Amniotic epithelial cell (primary cell): ENCODE measurements around the gene GRIK4.
"Not testable (repeated sequence)": the region's sequence is repeated elsewhere in the genome, so short reads cannot be mapped to it uniquely, and the experiment has no call there.

Experiments
- DNase-seq: peaks from one replicate; pipeline ENCODE4 v3.0.0-alpha.2; 2010; ENCODE audit warnings: low read depth

Gene GRIK4

DNA sequence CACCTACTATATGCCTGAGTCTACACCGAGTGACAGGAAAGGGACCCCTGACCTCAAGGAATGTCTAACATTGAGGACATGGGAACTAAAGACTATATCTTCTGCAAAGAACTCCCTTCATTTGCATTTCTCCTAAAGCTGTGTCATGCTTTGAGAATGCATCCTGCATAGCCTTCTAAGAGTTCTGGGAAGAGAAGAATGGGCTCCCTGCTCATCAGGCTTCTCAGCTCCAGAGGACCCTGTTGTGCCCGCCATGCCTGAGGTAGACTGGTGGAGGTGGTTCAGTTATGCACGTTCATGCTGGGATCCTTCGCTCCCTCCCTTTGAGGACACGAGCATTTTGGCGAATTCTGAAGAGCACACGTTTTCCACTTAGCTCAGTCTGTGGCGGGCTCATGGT lies 63.3 kb downstream of the GRIK4 start:
- DNase-seq = no peak

DNA sequence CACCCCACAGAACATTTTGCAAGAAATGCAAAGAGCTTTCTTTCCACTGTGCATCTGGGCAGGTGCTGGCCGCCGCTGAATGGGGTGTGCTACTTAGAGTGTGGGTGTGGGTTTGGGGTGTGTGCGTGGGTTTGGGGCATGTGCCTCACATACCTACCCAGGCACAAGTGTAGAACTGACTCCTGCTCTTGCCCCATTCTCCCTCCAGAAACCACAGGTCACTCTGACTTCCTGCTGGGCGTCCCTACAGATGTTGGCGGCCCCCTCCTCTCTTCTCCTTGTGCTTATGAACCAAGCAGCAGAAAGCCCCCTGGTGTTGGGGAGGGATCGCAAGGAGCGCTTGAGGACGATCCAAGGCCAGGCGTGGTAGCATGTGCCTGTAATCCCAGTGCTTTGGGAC lies 63.9 kb downstream of the GRIK4 start:
- no peak for DNase-seq

DNA sequence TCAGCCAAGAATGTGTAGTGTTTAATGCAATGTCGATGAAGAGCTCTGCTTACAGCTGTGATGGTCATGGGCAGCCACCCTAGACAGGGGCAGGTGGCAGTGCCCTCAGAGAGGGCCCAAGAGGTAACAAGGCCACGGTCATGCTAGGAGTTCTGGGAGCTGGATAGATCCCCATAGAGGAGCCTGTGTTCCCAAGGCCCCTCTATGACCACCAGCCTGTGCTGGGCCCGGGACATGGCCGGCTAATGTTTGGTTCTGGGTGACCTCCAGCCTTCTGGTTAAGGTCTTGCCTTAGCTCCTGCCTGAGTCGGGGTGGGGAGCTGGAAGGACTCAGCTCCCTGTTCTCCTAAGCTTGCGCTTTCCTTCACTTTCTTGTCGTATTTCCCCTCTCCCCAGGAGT lies 65.1 kb downstream of the GRIK4 start:
- no peak for DNase-seq

DNA sequence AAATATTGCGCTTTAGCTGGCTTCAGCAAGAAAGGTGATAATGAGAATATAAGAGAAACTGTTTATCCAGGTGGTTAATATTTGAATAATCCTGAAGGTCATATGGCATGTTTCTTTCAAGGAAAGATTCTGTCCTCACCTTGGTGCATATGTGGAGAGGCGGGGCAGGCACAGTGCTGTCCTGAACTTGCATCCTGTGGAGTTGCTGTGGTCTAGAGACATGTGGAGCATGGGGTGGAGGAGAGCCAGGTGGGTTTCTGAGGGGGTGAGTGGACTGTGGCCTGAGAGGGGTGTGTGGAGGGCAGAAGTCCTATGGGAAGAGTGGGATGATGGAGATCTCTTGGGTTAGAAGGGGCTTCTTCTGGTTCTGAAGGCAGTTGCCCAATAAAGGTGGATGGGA lies 65.5 kb downstream of the GRIK4 start:
- DNase-seq = no peak

DNA sequence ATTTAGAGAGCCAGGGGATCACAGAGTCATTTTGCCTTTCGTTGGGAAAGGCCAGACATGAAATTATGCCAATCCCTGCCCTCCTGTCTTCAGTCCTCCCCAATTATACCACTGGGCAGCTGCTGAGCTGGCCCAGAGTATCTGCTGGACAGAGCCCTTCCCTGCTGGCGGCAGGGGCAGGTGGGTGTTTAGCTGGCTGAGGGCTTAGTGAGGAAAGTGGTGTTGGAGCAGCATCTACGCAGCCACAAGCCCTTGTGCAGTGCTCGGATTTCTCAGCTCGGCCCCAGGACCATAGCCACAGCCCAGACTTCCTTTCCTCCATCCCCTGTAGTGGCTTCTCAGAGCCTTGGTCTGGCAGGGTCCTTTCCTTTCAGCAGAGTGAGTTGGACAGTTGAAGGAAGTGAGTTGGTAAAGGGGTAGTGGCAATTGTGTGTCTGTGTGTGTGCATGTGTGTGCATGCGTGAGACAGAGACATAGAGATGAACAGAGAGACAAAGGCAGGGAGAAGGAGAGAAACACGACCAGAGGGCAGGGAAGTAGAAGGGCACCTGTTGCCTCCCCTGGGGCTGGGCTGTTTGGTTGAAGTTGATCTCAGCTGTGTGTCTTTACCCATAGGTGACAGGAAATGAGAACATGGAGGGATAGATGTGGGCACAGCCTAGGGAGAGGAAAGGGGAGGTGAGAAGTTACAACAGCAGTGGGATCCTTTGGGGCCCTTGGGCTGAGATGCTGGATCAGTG lies 66.2 kb downstream of the GRIK4 start:
- DNase-seq = no peak

DNA sequence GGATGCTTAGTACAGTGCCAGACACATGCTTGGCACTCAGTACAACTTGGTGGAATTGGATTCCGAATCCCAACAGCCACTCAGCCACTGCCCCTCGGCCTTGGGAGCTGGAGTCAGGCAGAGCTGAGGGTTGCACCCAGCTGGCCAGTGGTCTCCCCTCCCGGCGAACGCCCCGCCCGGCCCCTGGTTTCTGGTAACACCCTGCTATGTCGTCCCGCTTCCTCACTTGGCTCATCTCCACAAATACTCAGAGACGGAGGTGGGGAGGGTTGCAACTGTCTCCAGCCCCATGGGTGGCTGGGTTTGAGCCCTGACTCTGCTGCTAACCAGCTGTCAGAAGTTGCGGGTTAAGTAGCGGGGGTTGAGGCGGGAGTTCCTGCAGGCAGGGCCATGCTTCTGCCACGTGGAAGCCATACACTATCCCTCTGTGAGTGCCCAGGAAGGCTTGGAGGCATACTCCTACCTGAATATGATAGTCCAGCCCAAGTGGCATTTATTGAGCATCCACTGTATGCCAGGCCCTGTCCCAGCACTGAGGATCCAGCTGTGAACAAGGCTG lies 67.1 kb downstream of the GRIK4 start:
- no peak for DNase-seq

DNA sequence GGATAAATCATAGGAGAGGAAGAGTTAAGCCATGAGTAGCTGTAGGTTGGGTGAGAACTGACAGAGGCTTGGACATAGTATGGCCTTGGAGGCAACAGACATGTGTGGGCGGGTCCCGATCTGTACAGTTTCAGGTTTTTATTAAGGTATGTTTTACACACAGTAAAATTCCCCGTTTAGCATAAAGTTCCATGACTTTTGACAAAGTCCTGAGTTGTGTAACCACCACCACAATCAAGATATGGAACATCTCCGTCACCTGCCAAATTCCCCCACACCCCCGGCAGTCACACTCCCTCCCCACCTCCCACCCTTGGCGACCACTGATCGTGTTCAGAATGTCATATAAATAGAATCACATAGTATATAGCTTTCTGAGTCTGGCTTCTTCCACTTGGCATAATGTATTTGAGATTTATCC lies 68.1 kb downstream of the GRIK4 start:
- DNase-seq = no peak

DNA sequence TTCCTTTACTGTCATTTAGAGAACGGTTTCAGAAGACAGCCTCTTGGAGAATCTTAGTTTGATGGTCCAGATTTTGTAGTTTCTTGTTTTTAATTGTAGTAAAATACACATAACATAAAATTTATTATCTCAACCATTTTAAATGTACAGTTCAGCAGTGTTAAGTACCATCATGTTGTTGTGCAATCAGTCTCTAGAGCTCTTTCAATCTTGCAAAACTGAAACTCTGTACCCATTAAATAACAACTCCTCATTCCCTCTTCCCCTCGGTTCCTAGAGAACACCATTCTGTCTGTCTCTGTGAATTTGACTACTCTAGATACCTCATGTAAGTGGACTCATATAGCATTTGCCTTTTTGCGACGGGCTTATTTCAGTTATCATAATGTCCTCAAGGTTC lies 69.8 kb downstream of the GRIK4 start:
- no peak for DNase-seq

DNA sequence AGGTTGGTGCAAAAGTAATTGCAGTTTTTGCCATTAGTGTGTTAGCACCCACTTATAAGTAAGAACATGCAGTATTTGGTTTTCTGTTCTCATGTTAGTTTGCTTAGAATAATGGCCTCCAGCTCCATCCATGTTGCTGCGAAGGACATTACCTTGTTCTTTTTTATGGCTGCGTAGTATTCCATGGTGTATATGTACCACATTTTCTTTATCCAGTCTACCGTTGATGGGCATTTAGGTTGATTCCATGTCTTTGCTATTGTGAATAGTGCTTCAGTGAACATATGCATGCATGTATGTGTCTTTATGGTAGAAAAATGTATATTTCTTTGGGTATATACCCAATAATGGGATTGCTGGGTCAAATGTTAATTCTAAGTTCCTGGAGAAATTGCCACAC lies 71.0 kb downstream of the GRIK4 start:
- DNase-seq = not testable (repeated sequence)

DNA sequence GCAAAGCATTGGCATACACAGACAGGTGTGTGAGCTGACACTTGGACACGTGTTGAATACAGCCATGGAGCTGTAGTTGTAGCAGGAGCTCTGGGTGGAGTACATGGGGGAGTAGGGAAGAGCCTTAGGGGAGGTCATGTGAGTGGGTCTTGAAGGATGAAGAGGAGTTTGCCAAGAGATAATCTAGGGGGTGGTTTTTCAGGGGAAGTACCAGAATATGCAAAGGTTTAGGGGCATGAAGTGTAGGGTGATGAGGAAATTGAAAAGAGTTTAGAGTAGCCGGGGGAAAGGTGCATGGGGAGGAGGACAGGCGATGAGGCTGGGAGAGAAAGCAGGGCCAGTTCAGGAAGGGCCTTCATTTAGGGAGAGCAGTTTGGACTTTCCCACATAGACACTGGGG lies 74.5 kb downstream of the GRIK4 start:
- DNase-seq = no peak

DNA sequence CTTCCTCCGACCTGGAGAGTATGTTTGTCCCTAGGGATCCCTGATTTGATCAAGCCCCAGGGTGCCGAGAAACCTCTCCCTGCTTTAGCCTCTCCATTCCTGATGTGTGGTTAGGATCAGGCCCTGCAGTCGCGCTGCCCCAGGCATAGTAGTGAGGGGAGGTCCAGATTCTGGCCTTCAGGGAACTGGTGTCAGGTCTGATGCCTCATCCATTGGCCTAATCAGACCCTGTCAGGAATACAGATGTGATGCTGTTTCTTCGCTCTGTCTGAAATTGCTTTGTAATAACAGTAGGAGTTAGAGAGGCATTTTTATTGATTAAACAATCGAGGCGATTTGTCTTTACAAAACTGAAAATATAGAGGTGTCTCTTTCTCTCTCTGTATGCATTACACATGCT lies 75.2 kb downstream of the GRIK4 start:
- no peak for DNase-seq

DNA sequence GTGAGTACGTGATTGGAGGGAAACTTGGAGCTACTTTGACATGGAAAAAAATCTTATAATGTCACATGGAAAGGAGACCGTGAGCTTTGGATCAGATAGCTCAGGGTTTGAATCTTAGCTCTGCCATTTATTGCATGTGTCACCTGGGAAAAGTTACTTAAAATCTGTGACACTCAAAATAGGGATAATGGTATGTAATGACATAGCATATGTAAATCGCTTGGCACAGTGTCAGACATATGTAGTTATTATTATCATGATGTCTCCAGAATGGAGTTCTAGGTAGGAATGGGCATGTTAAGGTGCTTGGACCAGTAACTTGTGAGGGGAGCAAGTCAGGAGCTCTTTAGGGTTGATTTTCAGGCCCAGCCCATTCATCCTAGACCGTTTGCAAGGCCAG lies 75.8 kb downstream of the GRIK4 start:
- DNase-seq = no peak

DNA sequence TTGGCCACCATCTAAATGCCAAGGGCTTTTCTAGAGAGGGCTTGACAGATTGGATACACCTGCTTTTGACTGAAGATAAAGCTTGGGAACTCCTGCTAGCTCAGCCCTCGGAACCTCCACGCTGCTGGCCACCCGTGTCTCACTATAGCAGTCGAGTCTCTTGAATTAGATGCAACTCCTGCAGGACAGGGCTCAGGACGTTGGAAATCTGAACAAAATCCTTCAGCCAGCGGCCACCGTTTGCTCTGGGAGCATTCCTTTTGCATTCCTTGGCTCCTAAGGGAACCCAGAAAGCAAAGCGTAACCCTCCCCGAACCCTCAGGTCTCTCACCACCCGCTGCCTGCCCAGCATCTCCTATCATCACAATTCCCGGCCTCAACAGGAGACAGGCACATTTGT lies 77.8 kb downstream of the GRIK4 start:
- no peak for DNase-seq

DNA sequence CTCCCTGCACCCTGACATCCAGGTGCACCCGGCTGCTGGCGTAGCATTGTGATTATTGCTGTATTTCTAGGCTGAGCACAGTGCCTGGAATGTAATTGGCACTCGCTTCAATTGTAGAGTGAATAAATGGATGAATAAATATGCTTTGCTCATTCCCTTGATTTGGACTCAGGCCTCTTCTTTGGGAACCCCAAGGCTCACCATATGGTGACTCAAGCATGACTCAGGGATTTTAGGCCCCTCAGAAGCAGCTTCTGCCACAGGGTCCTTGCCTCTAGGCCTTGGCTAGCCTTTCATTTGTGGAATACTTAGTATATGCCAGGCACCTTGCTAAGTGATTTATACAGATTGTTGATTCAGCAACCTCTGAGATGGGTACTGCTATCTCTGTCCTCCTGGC lies 78.9 kb downstream of the GRIK4 start:
- DNase-seq = no peak

DNA sequence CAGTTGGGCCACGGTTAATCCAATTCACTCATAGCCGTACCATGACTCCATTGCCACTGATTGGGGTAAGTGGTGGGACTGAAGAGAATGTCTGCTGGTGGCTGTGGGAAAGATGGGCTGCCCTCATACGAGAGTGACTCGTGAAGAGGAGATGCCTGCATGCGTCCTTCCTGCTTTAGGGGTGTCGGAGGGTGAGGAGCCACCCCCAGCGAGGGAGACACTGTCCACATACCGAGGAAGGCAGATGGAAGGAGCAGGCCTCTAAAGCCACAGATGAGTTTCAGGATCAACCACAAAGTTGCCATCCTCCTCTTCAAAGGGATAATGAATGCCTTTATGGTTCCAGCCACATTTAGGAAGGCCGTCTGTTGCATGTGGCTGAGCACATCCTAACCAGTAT lies 83.2 kb downstream of the GRIK4 start:
- no peak for DNase-seq

DNA sequence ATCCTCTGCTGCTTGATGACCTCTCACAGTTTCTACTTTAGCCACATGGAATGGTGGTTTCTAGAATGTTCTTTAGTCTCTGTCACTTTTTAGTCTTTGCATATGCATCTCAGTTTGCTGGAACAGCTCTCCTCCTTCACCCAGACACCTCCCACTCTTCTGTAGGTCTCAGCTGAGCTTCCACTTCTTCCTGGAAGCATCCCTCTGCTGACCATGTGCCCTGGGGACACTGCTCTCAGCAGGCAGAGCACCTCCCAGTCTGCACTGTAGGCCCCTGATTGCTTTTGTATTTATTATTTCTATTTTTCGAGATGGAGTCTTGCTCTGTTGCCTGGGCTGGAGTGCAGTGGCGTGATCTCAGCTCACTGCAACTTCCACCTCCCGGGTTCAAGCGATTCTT lies 84.0 kb downstream of the GRIK4 start:
- no peak for DNase-seq

DNA sequence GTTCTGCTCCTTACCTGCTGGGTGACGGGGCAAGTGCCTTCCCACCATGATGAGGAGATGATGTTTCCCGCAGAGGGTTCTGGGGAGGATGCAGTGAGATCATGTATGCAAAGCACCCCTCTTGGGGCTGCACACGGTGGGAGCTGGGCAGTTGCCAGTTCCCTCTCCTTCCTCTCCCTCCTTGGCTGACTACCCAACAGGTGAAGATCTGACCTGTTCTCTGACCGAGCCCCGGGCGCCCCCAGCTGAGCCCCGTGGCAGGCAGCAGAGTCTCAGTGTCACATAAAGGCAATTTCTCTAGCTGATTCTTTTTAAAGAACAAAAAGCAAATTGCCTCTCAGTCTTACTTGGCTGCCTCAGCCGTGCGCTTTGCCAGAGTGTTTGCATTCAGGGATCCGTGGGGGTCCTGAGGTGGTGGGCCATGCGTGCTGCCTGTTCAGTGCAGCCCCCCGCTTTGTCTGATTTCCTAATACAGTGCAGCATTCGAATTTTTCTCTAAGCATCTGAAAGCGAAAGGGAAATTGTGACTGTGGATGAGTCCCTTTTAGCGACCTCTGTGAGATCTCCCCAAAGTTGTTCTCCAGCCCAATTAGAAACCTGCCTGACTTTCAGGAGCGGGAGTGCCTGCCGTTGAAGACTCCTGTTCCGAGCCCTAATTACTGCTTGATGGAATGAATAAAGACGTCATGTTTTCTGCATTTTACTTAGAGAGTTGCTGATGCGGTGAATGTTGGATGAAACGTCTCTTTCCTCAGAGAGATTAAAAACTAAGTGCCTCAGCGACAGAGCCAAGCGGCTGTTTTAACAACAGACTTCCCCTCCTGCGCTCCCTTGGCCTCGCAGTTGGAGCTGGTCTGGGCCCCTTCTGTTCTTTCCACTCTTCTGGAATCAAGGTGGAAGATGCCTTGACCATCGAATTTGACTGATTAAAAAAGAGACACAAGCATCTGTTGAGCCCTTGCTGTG lies 86.0 kb downstream of the GRIK4 start:
- DNase-seq = no peak

DNA sequence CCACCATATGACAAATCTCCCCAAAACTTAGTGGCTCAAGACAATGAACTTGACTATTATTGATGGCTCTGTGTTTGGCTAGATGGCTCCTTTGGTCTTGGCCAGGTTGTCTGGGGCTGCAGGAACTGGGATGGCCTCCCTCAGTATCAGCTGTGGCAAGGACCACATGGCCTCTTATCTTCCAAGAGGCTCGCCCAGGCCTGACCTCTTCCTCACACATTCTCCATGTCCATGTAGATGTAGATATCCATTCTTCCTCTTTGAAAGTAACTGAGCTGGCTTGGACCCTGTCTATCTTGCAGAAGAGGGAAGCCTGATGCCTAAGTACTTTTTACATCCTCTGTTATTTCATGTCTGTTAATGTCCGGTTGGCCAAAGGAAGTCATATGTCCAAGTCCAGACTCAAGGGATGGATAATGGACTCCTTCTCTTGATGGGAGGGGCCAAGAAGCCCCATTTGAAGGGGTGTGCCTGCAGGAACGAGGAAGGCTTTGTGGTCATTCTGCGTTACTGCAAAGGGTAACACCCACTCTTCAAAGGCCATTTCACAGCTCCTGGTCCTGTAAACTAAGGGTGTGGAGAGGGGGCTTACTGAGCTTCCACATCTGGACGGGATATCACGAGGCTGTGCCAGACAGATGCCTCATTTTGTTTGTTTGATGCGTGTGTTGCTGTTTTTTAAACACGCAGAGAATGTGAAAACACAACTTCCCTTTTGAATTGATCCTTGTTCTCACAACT lies 87.1 kb downstream of the GRIK4 start:
- DNase-seq = no peak

DNA sequence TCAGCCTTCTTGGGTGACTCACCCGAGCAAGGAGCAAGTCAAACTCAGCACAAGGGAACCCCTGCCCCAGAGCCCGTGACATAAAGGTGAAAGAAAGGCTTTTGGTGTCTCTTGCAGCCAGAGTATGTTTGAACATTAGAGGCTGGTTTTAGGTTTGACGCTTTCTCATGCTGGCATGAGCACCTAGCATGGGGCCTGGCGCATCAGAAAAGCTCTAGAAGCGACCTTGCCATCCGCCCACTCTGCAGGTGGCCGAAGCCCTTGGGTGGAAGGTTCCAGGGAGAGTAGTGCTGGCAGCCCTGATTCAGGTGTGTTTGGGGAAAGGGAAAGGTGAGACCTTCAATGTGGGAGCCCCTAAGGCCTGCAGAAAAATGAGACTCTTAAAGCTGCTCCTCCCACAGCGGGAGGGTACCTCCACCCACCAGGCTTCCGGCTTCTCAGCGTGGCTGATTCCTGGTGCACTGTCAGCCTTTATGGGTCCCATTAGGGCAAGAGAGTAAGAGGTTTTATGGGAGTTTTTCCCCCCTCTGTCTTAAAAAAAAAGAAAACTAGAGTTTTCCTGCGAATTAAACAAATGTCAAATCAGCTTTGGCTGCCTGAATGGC lies 88.4 kb downstream of the GRIK4 start:
- DNase-seq = no peak

DNA sequence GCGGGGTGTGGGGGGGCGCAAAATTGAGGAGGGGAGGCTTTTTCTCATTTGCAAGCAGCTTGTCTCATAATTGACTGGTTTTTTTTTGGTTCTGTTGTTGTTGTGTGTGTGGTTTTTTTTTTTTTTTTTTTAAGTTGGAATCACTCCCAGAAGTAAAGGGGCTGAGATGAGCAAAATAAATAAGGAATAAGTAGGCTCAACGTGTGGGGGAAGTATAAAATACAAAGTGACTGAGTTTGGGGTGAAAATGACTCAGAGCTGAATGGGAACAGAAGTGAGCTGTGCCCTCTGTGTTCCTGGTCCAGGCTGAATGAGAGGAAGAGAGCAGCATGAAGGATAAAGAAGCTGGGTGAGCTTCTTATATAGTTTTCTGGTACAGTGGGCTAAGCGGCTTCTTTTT lies 90.0 kb downstream of the GRIK4 start:
- DNase-seq = no peak

DNA sequence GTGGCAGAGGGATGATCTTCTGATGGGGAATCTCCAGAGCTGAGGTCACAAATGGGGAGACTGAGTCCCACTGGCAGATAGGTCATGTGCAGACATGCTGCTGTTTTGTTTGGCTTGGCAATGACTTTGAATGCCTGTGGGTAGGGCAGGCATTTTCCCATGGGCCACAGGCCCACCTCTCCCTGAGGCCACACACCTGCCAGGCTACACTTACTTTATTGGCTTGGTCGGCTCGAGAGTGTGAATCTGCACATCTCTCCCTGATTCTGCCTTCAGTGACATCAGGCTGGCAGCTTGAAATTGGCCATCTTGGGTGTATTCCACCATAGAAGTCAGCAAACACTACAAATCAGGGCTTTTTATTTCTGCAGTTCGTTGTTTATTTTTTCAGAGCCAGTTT lies 91.5 kb downstream of the GRIK4 start:
- DNase-seq = no peak

DNA sequence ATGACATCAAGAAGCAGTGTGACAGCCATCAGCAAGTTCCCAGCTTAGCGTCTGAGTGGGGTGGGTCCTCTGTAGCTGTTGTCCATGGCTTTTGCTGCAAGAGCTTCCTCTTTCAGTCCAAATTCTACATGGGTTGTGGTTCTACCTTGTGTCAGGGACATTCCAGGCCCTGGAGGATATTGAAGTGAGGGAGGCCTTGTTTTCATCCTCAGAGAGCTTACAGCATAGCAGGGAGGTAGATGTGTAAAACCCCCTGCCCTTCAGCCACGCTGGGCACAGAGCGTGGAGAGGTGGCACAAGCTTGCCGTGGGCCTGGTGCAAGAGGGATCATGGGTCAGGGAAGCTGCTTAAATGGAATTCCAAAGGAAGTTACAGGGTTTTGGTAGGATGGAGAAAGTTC lies 93.9 kb downstream of the GRIK4 start:
- no peak for DNase-seq
